IMR-90 (cell line): ENCODE results near the gene POLR2L. TPM values are rescaled to one million over a fixed set of nuclear protein-coding genes. Genes with fewer than 3 reads are reported as not detected.

Experiments used
- ATAC-seq: fragments of 200-7000 bp; cut with Tn5 transposase; 2 replicates; pipeline ENCODE4 v1.9.1; 2020; ENCODE audit warnings: low read depth, mild to moderate bottlenecking, moderate library complexity
- BruUV-seq: library from RNA; stranded (reverse); fragments of 400-500 nt; replicated peaks from 2 replicates; lab custom pipeline; 2021; lab: Mats Ljungman, UMichigan
- CTCF ChIA-PET: fragments of 300-600 bp; formaldehyde crosslinking; extraction: SDS; loops from one replicate; lab custom pipeline; 2021; ENCODE audit warnings: antibody characterized with exemption; lab: Yijun Ruan, JAX
- POLR2A ChIA-PET: fragments of 300-600 bp; sonication (Branson Sonifier 250); formaldehyde crosslinking; loops from one replicate; lab custom pipeline; 2022; ENCODE audit warnings: antibody characterized with exemption; ENCODE audit not compliant: unreplicated experiment; lab: Charles Lee
- DNase-seq: peaks from one replicate; pipeline ENCODE4 v3.0.0; 2013
- H2AFZ ChIP-seq: replicated peaks from 2 replicates; pipeline ENCODE3; 2013; ENCODE audit warnings: low read length, mild to moderate bottlenecking; ENCODE audit not compliant: poor library complexity
- H2AK5ac ChIP-seq: 2 replicates; pipeline ENCODE4 v1.6.1; 2013; ENCODE audit warnings: low read depth, low read length, inconsistent platforms
- H2AK9ac ChIP-seq: replicated peaks from 2 replicates; pipeline ENCODE3; 2013; ENCODE audit warnings: mild to moderate bottlenecking, low read depth, low read length, moderate library complexity; ENCODE audit not compliant: poor library complexity
- H2BK120ac ChIP-seq: 2 replicates; pipeline ENCODE4 v1.6.1; 2013; ENCODE audit warnings: low read depth, low read length, inconsistent platforms
- H2BK15ac ChIP-seq: 3 replicates; pipeline ENCODE4 v1.6.1; 2013; ENCODE audit warnings: low read depth, low read length, inconsistent platforms
- H2BK20ac ChIP-seq: 2 replicates; pipeline ENCODE4 v1.6.1; 2013; ENCODE audit warnings: low read depth, mild to moderate bottlenecking, inconsistent platforms, low read length, moderate library complexity
- H2BK5ac ChIP-seq: 2 replicates; pipeline ENCODE4 v1.6.1; 2013; ENCODE audit warnings: mild to moderate bottlenecking, low read depth, low read length, inconsistent platforms; ENCODE audit not compliant: poor library complexity, severe bottlenecking
- H3K14ac ChIP-seq: replicated peaks from 2 replicates; pipeline ENCODE4 v1.6.1; 2013; ENCODE audit warnings: low read depth, low read length, inconsistent platforms
- H3K18ac ChIP-seq: 2 replicates; pipeline ENCODE4 v1.6.1; 2013; ENCODE audit warnings: low read depth, low read length, control low read depth
- H3K23ac ChIP-seq: 2 replicates; pipeline ENCODE4 v1.6.1; 2013; ENCODE audit warnings: low read depth, low read length, inconsistent platforms
- H3K27ac ChIP-seq: 2 replicates; pipeline ENCODE4 v1.5.1; 2013; ENCODE audit warnings: mild to moderate bottlenecking, control low read depth, low read length; ENCODE audit not compliant: insufficient read depth
- H3K27me3 ChIP-seq: 2 replicates; pipeline ENCODE4 v1.6.1; 2013; ENCODE audit warnings: low read length; ENCODE audit not compliant: control insufficient read depth, insufficient read depth
- H3K36me3 ChIP-seq: 2 replicates; pipeline ENCODE4 v1.6.1; 2013; ENCODE audit warnings: low read length, mixed read lengths; ENCODE audit not compliant: control insufficient read depth, insufficient read depth
- H3K4ac ChIP-seq: 2 replicates; pipeline ENCODE4 v1.6.1; 2013; ENCODE audit warnings: low read depth, low read length, inconsistent platforms
- H3K4me1 ChIP-seq: 2 replicates; pipeline ENCODE4 v1.6.1; 2013; ENCODE audit warnings: low read length, mixed read lengths; ENCODE audit not compliant: control insufficient read depth, insufficient read depth
- H3K4me2 ChIP-seq: 2 replicates; pipeline ENCODE4 v1.6.1; 2013; ENCODE audit warnings: low read depth, mild to moderate bottlenecking, control low read depth, low read length, moderate library complexity
- H3K4me3 ChIP-seq: 2 replicates; pipeline ENCODE4 v1.5.1; 2013; ENCODE audit warnings: low read depth, mild to moderate bottlenecking, control low read depth, low read length, moderate library complexity; ENCODE audit not compliant: insufficient read depth
- H3K56ac ChIP-seq: 2 replicates; pipeline ENCODE4 v1.6.1; 2013; ENCODE audit warnings: low read length, inconsistent platforms; ENCODE audit not compliant: insufficient read depth; ENCODE audit errors: extremely low read depth
- H3K79me1 ChIP-seq, 2 experiments: 2 replicates each; pipeline ENCODE4 v1.6.1; 2013; ENCODE audit warnings: low read length in 2 of 2, inconsistent platforms in 1 of 2, low read depth in 1 of 2
- H3K9ac ChIP-seq: 2 replicates; pipeline ENCODE4 v1.6.1; 2013; ENCODE audit warnings: low read depth, low read length, control low read depth
- H3K9me1 ChIP-seq: 2 replicates; pipeline ENCODE4 v1.6.1; 2013; ENCODE audit warnings: low read length, inconsistent platforms; ENCODE audit not compliant: insufficient read depth
- H3K9me3 ChIP-seq: 2 replicates; pipeline ENCODE4 v1.6.1; 2013; ENCODE audit warnings: low read length; ENCODE audit not compliant: control insufficient read depth, insufficient read depth
- H4K20me1 ChIP-seq: 2 replicates; pipeline ENCODE4 v1.6.1; 2013; ENCODE audit warnings: low read length, inconsistent platforms; ENCODE audit not compliant: insufficient read depth
- H4K5ac ChIP-seq: 2 replicates; pipeline ENCODE4 v1.6.1; 2013; ENCODE audit warnings: mild to moderate bottlenecking, low read depth, low read length, control low read depth
- H4K8ac ChIP-seq, 2 experiments: 2 replicates each; pipeline ENCODE4 v1.6.1; 2013; ENCODE audit warnings: low read depth in 2 of 2, low read length in 2 of 2, control low read depth in 1 of 2, inconsistent platforms in 1 of 2
- H4K91ac ChIP-seq: 2 replicates; pipeline ENCODE4 v1.6.1; 2013; ENCODE audit warnings: low read depth, low read length, inconsistent platforms; ENCODE audit not compliant: insufficient read depth
- FOS ChIP-seq: fragments of 150-350 bp; IDR thresholded peaks from 2 replicates; pipeline ENCODE4 v1.6.1; 2016; ENCODE audit warnings: low read depth, low read length
- MAZ ChIP-seq: IDR thresholded peaks from 2 replicates; pipeline ENCODE4 v1.6.1; 2012; ENCODE audit warnings: low read depth, mild to moderate bottlenecking, low read length, improper control_type of control experiment, moderate library complexity, borderline replicate concordance
- WGBS, 2 experiments: methylation state at CpG; one replicate each; pipeline versions ENCODE4 v1.1.5 to v1.1.7; 2013; ENCODE audit warnings: missing lambda C conversion rate in 2 of 2; ENCODE audit not compliant: insufficient read length in 1 of 2; ENCODE audit errors: extremely low coverage in 2 of 2; 5-methylcytosine and 5-hydroxymethylcytosine counted together
- dilution Hi-C: fragments of 300-500 bp; cut with HindIII; formaldehyde crosslinking; loops from one replicate; pipeline ENCODE4 v1.14.3; 2018; ENCODE audit warnings: low sequenced_read_pairs; ENCODE audit not compliant: unreplicated experiment
- in situ Hi-C: fragments of 300-500 bp; cut with MboI; formaldehyde crosslinking; loops from 3 replicates; pipeline ENCODE4 v1.14.3; 2019; ENCODE audit warnings: low sequenced_read_pairs, inconsistent platforms, mixed read lengths
- intact Hi-C: fragments of 100-400 bp; cut with micrococcal nuclease; formaldehyde crosslinking; loops from 2 replicates; pipeline ENCODE4 v1.10.0; 2022
- polyA plus RNA-seq, 3 experiments: library from polyadenylated mRNA; depleted of rRNA; stranded (reverse); fragments of >200 nt; gene quantifications; 2 replicates each; pipeline ENCODE4 v1.2.3, GENCODE V29; 2012; ENCODE audit warnings: low replicate concordance in 1 of 3
- total RNA-seq: library from RNA; depleted of rRNA; stranded (reverse); fragments of >200 nt; gene quantifications from 2 replicates; pipeline ENCODE4 v1.2.3, GENCODE V29; 2012
- TF ChIP-seq, protein P1 (sequence below): fragments of 150-350 bp; IDR thresholded peaks from 2 replicates; pipeline ENCODE4 v1.6.1; 2017; ENCODE audit warnings: mild to moderate bottlenecking, antibody characterized with exemption, low read length, low read depth

The POLR2L gene
- total and polyA plus RNA-seq, 2 of the 4 experiments (the other 2 are of a cell fraction) = 44.4 to 416 TPM

DNA sequence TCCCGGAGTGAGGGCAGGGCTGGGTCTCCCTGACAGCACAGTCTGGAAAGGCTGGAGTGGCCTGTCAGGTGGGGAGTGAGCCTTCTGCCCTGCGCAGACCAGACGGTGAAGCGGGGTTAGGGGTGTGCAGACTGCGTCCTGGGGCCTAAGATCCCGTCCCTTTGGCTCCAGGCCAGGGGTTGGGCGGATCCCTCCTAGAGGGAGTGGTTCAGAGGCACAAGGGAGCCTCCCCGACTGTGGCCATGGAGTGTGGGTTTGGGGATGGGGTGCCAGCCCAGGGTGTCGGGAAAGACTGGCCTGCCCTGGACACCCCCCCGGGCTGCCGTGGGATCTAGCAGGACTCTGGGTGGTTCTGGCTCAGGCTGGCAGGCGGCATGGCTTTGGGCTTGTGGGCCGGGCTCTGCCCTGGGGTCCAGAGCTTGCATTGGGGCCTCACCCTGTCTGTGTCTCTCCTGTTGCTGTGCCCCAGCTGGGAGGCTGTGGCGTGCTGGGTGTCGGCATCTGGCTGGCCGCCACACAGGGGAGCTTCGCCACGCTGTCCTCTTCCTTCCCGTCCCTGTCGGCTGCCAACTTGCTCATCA, 19.8 kb upstream of the POLR2L start:
- no peaks in the 10 kb centered on the region for H3K9me3 ChIP-seq
- H3K4ac ChIP-seq = no peak overlapping the region
- ATAC-seq (no peak), DNase-seq (no peak)
- H3K14ac ChIP-seq = no peak overlapping the region
- H4K5ac ChIP-seq = no peak overlapping the region
- H2BK5ac ChIP-seq = no peak overlapping the region
- H3K9ac ChIP-seq = no peak overlapping the region
- peaks cover 59% of the 10 kb centered on the region for H4K20me1 ChIP-seq
- H3K4me3 ChIP-seq = no peak overlapping the region
- peaks cover 3% of the 10 kb centered on the region; the same call in 1 of the 2 replicates for H3K9me1 ChIP-seq
- H2BK15ac ChIP-seq = no peak overlapping the region
- H3K56ac ChIP-seq = no peak overlapping the region
- peak overlapping the region; percentile 76 for H2AK9ac ChIP-seq
- H4K91ac ChIP-seq = no peak overlapping the region
- peaks cover 35% of the 10 kb centered on the region; the same call in 1 of the 2 replicates for H3K36me3 ChIP-seq
- H3K27ac ChIP-seq = no peak overlapping the region
- H3K79me1 ChIP-seq = peaks cover 24 to 65% of the 10 kb centered on the region in 2 experiments; a peak in 3 of 4 replicates
- ChIA-PET CTCF (no interaction called here), POLR2A (no interaction called here)
- in situ Hi-C loops (no loop called here), intact Hi-C loops (no loop called here), dilution Hi-C loops (no loop called here)
- no peak for TF ChIP-seq FOS
- no peak for TF ChIP-seq MAZ
- TF ChIP-seq, protein P1, sequence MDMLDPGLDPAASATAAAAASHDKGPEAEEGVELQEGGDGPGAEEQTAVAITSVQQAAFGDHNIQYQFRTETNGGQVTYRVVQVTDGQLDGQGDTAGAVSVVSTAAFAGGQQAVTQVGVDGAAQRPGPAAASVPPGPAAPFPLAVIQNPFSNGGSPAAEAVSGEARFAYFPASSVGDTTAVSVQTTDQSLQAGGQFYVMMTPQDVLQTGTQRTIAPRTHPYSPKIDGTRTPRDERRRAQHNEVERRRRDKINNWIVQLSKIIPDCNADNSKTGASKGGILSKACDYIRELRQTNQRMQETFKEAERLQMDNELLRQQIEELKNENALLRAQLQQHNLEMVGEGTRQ = no peak
- peak overlapping the region; percentile 43 for H2AFZ ChIP-seq
- no peak overlapping the region for H3K23ac ChIP-seq
- H3K18ac ChIP-seq = no peak overlapping the region
- WGBS, 2 experiments = 71% methylated on average over 16 of the region's 20 CpGs; no CpG with 5 or more reads in 1 of the 2 experiments
- no peak overlapping the region for H2BK120ac ChIP-seq
- no peak overlapping the region for H2BK20ac ChIP-seq
- no peak overlapping the region for H3K4me2 ChIP-seq
- H4K8ac ChIP-seq = no peak overlapping the region
- no TSS peak for BruUV-seq
- H3K27me3 ChIP-seq = no peaks in the 10 kb centered on the region
- H3K4me1 ChIP-seq = peaks cover 12% of the 10 kb centered on the region
- no peak overlapping the region for H2AK5ac ChIP-seq
